HG02840 (cell line): ENCODE data around the gene ICAM4.
"Not testable (repeated sequence)": the region's sequence is repeated elsewhere in the genome, so short reads cannot be mapped to it uniquely, and the experiment has no call there.

Source experiments
- ATAC-seq: cut with Tn5 transposase; IDR thresholded peaks from one replicate; pipeline ENCODE4 v1.9.1; 2021; ENCODE audit warnings: mild to moderate bottlenecking, moderate library complexity, moderate number of reproducible peaks; ENCODE audit not compliant: unreplicated experiment, low FRiP score

ICAM4 gene

DNA sequence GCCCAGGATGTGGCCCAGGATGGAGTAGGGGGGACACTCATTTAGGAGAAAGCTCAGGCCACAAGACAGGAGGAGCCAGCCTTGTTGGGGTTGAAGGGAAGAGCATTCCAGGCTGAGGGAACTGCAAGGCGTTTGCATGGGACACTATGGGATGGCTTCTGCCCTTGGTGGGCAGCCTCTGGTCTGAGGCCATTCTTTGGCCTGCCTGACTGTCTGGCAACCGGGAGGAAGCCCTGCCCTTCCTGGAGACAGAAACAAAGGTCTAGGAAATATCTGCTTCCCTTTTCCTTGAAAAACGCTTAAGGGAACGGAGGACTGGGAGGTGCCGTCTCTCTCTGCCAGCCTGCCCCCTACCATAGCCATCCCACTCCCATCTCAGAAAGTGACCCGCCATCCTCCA is 18.7 kb upstream of the ICAM4 start:
- no peak for ATAC-seq

DNA sequence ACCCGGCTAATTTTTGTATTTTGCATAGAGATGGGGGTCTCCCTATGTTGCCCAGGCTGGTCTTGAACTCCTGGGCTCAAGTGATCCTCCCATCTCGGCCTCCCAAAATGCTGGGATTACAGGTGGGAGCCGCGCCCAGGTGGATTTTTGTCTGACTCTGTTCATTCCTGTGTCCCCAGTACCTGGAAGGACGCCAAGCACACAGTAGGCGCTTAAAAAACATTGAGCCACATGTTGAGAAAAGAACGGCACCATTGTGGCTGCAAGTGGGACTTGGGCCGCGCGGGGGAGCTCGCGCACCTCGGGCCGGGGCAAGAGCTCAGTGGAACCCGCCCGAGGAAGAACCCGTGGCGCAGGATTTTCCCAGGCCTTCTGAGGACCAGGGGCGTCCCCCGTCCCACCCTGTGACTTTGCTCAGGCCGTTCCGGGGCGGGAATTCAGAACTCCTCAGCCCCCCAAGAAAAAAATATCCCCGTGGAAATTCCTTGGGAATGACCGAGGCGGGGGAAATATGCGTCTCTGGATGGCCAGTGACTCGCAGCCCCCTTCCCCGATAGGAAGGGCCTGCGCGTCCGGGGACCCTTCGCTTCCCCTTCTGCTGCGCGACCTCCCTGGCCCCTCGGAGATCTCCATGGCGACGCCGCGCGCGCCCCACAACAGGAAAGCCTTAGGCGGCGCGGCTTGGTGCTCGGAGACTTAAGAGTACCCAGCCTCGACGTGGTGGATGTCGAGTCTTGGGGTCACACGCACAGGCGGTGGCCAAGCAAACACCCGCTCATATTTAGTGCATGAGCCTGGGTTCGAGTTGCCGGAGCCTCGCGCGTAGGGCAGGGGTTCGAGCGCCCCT is 17.2 kb upstream of the ICAM4 start:
- ATAC-seq: no peak

GRCh38 chr19:10270180-10270615 is 16.6 kb upstream of the ICAM4 start:
- ATAC-seq: no peak

DNA sequence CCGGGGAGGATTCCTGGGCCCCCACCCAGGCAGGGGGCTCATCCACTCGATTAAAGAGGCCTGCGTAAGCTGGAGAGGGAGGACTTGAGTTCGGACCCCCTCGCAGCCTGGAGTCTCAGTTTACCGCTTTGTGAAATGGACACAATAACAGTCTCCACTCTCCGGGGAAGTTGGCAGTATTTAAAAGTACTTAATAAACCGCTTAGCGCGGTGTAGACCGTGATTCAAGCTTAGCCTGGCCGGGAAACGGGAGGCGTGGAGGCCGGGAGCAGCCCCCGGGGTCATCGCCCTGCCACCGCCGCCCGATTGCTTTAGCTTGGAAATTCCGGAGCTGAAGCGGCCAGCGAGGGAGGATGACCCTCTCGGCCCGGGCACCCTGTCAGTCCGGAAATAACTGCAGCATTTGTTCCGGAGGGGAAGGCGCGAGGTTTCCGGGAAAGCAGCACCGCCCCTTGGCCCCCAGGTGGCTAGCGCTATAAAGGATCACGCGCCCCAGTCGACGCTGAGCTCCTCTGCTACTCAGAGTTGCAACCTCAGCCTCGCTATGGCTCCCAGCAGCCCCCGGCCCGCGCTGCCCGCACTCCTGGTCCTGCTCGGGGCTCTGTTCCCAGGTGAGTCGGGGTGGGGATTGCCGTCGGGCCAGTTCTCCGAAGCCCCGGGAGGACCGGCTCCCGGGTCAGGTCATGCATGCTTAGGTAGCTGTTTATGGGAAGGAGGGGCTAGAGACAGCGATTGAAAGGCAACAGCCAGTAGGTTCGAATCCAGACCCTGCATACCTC is 15.9 kb upstream of the ICAM4 start, which contains the start of gene ICAM1:
TSS of gene ICAM1 (plus strand) at position 505 of the 779 bp plus-strand sequence. CDS start at position 545, 40 bp downstream.
- peak; percentile 39 for ATAC-seq

DNA sequence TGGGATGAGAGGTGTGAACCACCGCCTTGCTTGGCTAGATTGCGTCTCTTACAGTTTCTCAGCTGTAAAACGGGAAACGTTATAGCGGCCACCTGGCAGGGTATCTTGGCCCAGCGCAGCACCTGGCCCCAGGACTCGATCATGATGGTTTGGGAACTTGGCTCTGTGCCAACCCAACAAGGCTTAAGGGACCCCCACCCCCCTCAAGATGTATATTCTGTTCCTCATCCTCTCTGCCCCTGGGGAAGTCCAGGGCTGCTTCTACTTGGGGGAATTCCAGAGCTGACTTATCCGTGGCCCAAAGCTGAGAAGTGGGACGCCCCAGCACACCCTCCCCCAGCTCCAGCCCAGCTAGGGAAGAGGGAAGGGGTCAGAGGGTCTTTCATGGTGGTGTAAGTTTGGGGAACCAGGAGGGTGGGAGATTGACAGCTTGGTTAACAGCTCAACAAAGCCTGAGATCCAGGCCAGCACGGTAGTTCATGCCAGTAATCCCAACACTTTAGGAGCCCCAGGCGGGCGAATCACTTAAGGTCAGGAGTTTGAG is 15.1 kb upstream of the ICAM4 start:
- peak; percentile 27 for ATAC-seq

- no peak for ATAC-seq
Observed at GRCh38 chr19:10274589-10274988, 12.2 kb upstream of the ICAM4 start.

- ATAC-seq: no peak
Observed at GRCh38 chr19:10277795-10278589, 8.8 kb upstream of the ICAM4 start.

DNA sequence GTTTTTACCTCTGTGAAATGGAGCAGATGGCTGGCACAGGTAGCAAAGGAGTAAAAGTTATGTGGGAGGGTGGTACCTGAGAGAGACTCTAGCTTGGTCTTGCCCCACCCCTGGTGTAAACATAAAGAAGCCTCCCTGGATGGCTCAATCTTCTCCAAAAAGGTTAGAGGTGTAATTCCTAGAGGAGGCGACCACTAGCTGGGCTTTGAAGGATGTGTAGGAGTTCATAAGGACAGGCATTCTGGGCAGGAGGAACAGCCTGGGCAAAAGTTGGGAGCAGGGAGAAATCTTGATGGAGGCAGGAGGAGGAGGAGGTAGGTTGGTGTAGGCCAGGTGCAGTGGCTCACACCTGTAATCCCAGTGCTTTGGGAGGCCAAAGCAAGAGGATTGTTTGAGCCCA is 7.8 kb upstream of the ICAM4 start:
- ATAC-seq: no peak

DNA sequence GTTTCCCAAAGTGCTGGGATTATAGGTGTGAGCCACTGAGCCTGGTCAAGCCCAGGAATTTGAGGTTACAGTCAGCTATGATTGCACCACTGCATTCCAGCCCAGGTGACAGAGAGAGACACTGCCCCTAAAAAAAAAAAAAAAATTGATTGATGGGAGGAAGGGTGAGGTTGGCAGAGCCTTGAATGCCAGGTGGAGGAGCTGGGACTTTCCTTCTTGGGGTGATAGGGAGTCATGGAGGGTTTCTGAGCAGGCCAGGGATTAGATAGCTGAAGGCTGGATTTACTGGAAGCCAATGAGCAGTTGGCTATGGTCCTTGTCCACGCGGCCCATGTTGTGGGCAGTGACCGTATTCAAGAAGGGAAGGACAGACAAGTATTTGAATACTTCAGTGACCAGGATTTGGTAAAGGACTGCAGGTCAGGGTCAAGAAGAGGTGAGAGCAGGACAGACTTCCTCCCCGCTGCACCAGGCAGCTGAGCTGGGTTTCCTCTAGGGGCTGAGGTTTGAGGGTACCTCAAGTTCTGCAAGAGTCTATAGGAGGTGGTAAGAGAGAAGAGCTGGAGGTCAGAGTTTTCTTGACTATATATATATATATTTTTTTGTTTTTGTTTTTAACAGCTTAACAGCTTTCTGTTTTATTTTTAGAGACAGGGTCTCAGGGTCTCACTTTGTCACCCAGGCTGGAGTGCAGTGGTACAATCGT is 6.9 kb upstream of the ICAM4 start:
- ATAC-seq: no peak

DNA sequence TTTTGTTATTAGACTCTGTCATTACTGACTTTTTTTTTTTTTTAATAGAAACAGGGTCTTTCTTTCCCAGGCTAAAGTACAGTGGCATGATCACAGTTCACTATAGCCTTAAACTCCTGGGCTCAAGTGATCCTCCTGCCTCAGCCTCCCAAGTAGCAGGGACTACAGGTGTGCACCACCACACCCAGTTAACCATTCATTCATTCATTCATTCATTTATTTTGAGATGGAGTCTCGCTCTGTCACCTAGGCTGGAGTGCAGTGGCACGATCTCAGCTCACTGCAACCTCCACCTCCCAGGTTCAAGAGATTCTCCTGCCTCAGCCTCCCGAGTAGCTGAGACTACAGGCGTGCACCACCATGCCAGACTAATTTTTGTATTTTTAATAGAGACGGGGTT is 4.7 kb upstream of the ICAM4 start:
- ATAC-seq: not testable (repeated sequence)

- no peak for ATAC-seq
Observed at GRCh38 chr19:10283301-10284064, 3.3 kb upstream of the ICAM4 start.

- no peak for ATAC-seq
Observed at GRCh38 chr19:10284065-10284959, 2.4 kb upstream of the ICAM4 start.

DNA sequence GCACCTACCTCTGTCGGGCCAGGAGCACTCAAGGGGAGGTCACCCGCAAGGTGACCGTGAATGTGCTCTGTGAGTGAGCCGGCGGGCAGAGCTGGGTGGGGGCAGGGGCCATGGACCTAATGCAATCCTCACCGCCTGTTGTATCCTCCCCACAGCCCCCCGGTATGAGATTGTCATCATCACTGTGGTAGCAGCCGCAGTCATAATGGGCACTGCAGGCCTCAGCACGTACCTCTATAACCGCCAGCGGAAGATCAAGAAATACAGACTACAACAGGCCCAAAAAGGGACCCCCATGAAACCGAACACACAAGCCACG is 1.8 kb upstream of the ICAM4 start:
- ATAC-seq: no peak

DNA sequence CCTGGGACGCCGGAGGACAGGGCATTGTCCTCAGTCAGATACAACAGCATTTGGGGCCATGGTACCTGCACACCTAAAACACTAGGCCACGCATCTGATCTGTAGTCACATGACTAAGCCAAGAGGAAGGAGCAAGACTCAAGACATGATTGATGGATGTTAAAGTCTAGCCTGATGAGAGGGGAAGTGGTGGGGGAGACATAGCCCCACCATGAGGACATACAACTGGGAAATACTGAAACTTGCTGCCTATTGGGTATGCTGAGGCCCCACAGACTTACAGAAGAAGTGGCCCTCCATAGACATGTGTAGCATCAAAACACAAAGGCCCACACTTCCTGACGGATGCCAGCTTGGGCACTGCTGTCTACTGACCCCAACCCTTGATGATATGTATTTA is 1.4 kb upstream of the ICAM4 start:
- ATAC-seq: no peak

DNA sequence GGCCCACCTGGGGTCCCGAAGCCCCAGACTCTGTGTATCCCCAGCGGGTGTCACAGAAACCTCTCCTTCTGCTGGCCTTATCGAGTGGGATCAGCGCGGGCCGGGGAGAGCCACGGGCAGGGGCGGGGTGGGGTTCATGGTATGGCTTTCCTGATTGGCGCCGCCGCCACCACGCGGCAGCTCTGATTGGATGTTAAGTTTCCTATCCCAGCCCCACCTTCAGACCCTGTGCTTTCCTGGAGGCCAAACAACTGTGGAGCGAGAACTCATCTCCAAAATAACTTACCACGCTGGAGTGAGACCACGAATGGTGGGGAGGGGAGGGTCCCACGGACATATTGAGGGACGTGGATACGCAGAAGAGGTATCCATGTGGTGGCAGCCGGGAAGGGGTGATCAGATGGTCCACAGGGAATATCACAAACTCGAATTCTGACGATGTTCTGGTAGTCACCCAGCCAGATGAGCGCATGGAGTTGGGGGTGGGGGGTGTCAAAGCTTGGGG is 2.0 kb downstream of the ICAM4 start:
- no peak for ATAC-seq

DNA sequence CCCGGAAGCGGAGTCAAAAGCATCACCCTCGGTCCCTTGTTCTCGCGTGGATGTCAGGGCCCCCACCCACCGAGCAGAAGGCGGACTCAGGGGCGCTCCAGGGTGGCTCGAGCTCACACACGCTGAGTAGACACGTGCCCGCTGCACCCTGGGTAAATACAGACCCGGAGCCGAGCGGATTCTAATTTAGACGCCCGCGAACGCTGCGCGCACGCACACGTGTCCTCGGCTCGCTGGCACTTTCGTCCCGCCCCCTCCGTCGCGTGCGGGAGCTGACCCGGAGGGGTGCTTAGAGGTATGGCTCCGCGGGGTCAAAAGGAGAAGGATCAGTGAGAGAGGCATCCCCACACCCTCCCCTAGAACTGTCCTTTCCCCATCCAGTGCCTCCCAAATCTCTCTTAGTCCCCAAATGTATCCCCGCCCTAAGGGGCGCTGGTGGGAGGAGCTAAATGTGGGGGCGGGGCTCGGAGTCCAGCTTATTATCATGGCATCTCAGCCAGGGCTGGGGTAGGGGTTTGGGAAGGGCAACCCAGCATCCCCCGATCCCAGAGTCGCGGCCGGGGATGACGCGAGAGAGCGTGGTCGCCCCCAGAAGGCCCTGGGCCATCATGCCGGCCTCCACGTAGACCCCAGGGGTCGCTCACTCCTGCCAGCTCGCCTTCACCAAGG is 2.5 kb downstream of the ICAM4 start:
- no peak for ATAC-seq

DNA sequence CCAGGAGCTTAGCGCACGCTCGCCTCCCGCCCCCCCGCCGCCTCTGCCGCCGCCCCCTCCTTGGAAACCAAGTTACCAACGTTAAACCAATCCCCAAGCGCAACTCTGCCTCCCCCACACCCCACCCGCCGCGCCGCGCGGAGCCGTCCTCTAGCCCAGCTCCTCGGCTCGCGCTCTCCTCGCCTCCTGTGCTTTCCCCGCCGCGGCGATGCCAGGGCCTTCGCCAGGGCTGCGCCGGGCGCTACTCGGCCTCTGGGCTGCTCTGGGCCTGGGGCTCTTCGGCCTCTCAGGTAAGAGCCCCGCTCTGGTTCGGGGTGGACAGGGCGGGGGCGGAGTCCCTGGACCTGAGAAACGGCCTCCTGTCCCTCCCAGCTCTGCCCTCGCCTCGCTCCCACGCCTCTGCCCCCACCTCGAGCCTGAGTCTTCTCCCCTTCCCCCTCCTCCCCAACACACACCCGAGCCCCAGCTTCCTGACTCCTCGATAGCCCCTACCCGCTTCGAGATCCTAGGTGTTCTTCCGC is 3.1 kb downstream of the ICAM4 start, which contains the start of gene ICAM5:
TSS of gene ICAM5 (plus strand) at position 117 of the 521 bp plus-strand sequence. CDS start at position 209, 92 bp downstream.
- ATAC-seq: no peak
